ENCODE results near the gene OSBPL9. TPM values are rescaled to one million over a fixed set of nuclear protein-coding genes. Genes with fewer than 3 reads are reported as not detected.

Gene OSBPL9
- total and polyA plus RNA-seq, 10 of the 15 experiments (the other 5 are each of a cell fraction or from before 2014, with no cell fraction given), result 25.9 to 156 (median 108) TPM

- no peak for TF ChIP-seq CUX1 (IDR thresholded peaks at IDR 0.05; ENCODE audit: insufficient replicate concordance, low read depth, low read length)
- no peak for TF ChIP-seq SIX5 (IDR thresholded peaks at IDR 0.05; ENCODE audit: low read depth, low read length, severe bottlenecking)
Observed at GRCh38 chr1:51691920-51692319, 75.0 kb downstream of the OSBPL9 start (continued).

GRCh38 chr1:51693419-51694155 lies 76.7 kb downstream of the OSBPL9 start:
- ChIA-PET CTCF (interaction anchor here (1.8 kb wide), 1 partner anchor 22 kb away, joined by 4 read pairs; no protein-coding TSS in a partner anchor), SMC1A (ENCODE audit: uncharacterized antibody, unreplicated experiment) (interaction anchor here (0.6 to 1.2 kb wide), 2 partner anchors 21 to 1379 kb away, joined by 3 read pairs; no protein-coding TSS in a partner anchor), RAD21 (ENCODE audit: unreplicated experiment) (no interaction called here), POLR2A (interaction anchor here (0.6 kb wide), 1 partner anchor 14 kb away, joined by 3 read pairs; no protein-coding TSS in a partner anchor)
- TF ChIP-seq ZBTB33 (IDR thresholded peaks at IDR 0.05) (no peak), SMC3 (IDR thresholded peaks at IDR 0.05; ENCODE audit: borderline replicate concordance, low read length) (no peak), DPF2 (IDR thresholded peaks at IDR 0.05) (no peak), BCL11A (IDR thresholded peaks at IDR 0.05; ENCODE audit: low read depth, low read length) (no peak), SUZ12 (IDR thresholded peaks at IDR 0.05; ENCODE audit: unreplicated experiment) (no peak), ZBTB4 (CRISPR knock-in tag; IDR thresholded peaks at IDR 0.05) (no peak)
- FAIRE-seq (no peak), DNase-seq (ENCODE audit: low read depth, low spot score) (no peak), ATAC-seq (no peak)
- Histone ChIP-seq H3K9me3 (replicated peaks; ENCODE audit: control insufficient read depth, insufficient read depth, low read length) (no peaks in the 10 kb centered on the region), H3K27ac (ENCODE audit: control insufficient read depth, insufficient read depth) (no peak overlapping the region), H3K9ac (ENCODE audit: control insufficient read depth, insufficient read depth, low read length) (no peak overlapping the region), H3K79me2 (ENCODE audit: control insufficient read depth, insufficient read depth, low read length) (no peaks in the 10 kb centered on the region), H4K20me1 (ENCODE audit: control insufficient read depth, insufficient read depth) (no peaks in the 10 kb centered on the region), H3K36me3 (ENCODE audit: control insufficient read depth in 2 of 2, insufficient read depth in 2 of 2, low read length in 1 of 2) (no peaks in the 10 kb centered on the region), H2AFZ (ENCODE audit: control insufficient read depth, low read depth, low read length) (no peak overlapping the region), H3K4me2 (ENCODE audit: control insufficient read depth, insufficient read depth) (no peak overlapping the region), H3K4me1 (ENCODE audit: control insufficient read depth, insufficient read depth, low read length) (peaks cover 7% of the 10 kb centered on the region), H3K4me3 (no peak overlapping the region), H3K27me3 (replicated peaks in 1 of 2; ENCODE audit: control insufficient read depth in 2 of 2, insufficient read depth in 2 of 2, low read length in 1 of 2) (no peaks in the 10 kb centered on the region)
- in situ Hi-C loops (cut with MboI) (no loop called here), intact Hi-C loops (cut with micrococcal nuclease; ENCODE audit: unreplicated experiment) (no loop called here)
- 72% methylated on average over 4 of the region's 4 CpGs for WGBS (ENCODE audit: insufficient coverage, insufficient replicate concordance, low lambda C conversion rate, missing lambda C conversion rate)
- no TSS peak for BruUV-seq (replicated peaks)
